GM19372 (cell line): Measurements from ENCODE around the gene ZMAT5.

Source experiments
- ATAC-seq: cut with Tn5 transposase; IDR thresholded peaks from one replicate; pipeline ENCODE4 v1.9.1; 2021; ENCODE audit warnings: mild to moderate bottlenecking, low read depth, moderate library complexity; ENCODE audit not compliant: unreplicated experiment

Gene ZMAT5

DNA sequence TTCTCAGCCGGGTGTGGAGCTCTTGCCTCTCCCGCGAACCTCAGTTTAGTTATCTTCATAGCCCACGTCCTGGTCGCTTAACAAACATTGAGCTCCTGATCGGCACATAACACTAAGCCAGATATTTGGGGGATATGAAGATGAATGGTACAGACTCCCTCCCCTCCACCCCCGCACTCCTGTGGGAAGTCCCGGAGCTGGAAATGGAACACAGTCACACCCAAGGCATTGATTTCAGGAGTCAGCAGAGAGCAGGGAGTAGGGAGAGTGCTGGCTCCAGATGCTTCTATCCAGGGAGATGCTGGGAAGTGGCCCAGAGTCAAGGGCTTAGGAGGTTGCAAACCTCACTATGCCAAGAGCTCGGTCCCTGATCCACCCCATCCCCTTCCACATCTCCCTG, 73.1 kb downstream of the ZMAT5 start:
- ATAC-seq = no peak

DNA sequence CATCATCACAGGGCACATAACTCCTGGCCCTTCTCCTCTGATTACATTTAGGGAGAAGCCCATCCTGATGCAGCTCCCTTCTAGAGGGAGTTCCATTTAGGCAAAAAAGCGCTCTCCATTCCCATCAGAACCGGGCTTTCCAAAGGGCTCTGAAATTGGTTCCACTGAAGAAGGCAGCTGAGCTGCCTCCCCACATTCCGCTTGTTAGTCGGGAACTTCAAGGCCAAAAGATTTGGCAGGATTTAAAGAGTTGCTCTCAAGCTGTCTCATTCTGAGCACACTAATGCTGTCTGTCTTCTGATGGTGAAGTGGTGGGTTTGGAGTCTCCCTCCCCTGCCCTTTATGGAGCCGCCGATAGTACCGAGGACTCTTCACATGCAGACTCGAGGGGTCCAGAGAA, 73.6 kb downstream of the ZMAT5 start:
- no peak for ATAC-seq

DNA sequence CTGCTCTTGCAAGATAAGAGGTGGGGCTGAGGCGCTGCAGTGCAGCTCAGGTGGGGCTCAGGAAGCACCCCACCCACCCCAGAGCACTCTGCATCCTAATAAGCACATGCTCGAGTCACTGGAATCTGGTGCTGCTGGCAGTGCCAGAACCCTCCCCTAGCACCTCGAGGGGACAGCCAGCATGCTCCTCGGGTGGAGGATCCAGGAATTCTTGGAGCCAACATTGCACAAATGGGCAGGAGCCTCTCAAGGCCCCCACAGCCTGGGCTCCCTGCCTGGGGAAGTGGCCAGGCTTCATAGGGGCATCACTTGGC, 74.5 kb downstream of the ZMAT5 start:
- ATAC-seq = no peak

DNA sequence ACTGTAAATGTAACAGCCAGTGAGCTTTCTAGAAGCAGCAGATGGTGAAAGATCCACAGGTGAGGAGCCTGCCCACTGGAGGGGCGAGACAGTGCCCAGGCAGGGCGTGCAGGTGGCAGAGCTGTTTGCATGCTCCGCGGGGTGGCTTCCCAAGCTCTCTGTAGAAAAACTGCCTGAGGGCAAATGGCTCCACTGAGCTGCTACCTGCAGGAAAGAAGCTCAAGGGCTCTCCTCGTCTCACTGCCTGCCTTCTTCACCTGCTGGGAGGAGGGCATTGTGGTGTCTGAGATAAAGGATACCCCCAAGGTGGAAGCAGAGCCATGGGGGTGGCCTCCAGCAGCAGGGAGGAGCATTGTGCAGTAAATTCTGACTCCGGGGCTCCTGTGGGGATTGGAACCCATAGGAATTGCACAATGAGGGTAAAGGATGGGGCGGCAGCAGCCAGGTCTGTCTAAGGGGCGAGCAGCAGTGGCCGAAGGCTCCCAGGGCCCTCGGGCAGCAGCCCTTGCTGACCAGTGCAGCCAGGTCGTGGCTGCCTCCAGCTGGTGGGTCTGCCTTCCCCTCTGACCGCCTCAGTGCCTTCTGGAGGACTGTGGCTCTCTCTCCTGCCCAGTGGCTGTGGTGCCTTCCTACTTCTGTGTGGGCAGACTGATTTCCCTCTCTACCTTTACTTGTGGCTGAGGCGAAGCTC, 75.0 kb downstream of the ZMAT5 start:
- no peak for ATAC-seq

DNA sequence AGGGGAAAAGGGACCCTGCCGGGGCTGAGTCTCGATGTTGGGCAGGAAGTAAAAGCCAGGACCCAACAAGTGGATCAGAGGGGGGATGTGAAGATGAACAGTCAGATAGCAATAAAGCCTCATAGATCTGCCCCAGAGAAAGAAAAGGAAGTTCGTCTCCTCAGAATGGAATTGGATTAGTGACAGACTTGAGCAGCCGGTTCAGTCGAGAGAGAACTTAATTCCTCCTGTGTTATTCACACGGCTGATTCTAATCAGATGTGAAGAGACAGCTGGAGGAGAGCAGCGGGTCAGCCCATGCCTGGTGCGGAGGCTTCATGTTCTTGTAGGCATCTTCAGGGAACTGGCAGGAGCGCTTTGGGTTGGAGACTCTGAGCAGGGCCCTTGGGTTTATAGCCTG, 76.3 kb downstream of the ZMAT5 start:
- no peak for ATAC-seq

DNA sequence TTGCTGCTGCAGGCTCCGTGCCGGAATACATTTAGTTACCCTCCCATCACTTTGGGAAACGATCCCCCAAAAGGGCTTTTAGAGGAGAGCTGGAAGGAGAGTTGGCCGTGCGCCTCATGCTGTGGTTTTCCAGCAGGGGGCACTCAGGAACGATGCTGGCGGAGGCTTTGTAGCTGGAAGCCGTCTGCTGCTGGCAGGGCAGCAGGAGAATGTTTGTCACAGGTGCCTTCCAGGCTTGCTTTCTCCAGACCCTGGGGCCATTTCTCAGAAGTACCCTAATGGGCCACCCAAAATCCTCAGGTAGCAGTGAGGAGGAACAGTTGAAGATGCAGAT, 77.0 kb downstream of the ZMAT5 start:
- no peak for ATAC-seq

DNA sequence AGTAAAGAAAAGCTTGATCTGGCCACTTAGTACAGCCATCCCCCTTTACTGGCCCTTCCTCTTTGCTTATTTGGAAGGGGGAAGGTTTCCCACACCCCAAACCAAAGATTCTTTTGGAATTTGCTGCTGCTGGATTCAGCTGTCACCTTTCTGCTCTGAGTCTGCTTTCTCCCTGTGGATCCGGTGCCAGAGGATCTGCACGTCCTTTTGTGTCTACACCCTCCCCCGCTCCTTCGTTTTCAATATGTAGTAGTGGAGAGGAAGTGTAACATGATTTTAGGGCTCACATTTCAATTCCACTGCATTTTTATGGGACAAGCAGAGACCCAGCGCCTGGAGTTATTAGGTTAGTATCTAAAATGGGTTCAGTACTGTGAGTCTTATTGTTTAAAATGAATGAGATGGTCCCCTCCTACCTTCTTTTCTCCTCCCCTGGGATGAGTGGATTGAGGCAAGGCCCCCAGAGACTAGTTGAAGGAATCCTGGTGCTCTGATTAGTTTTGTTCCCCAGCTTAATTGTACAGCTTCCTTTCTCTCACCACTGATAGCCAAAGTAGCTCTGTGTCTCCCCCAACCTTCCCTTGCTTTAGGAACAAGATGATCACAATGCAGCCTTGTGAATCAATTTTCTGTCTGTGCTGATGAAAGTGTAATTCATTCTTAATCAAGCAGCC, 77.5 kb downstream of the ZMAT5 start:
- ATAC-seq = no peak

DNA sequence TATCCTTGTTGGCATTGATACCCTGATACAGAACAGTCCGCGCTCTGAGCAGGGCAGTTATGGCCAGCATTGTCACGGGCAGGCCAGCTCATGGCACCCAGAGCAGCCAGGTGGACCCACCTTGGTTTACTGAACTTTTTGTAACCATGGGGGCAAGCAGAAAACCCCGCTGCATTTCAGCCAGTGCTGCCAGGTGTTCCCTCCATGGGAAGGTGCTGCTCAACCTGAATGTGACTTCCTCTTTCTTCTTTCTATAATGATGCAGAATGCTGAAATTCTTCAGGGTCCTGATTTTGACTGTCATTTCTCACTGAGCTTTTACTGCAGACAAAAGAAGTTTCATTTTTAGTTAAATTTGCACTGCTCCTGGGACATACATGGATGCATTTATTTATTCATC, 82.6 kb downstream of the ZMAT5 start:
- ATAC-seq = no peak

DNA sequence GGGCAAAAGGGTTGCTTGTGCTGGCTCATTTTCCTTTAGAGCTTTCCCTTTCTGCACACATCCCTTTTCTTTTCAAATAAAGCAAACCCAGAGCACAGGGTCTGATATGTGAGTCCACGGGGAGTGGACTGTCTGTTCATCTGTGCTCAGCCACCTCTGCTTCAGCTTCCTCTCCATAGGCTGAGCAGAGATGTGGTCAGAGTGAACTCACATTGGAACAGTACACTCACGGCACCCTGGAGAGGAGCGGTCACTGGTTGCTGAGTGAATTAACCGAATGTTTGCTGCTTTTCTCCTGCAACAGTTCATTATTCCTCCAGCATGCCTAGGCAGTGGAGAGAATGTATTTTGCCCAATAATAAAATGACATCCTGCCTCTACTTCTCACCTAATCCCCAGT, 83.3 kb downstream of the ZMAT5 start:
- ATAC-seq = no peak
